Mammary epithelial cell (primary cell): Measurements from ENCODE around the gene ZNF609.

Experiments used
- EZH2 ChIP-seq: IDR thresholded peaks from 2 replicates; pipeline ENCODE4 v1.6.1; 2012; ENCODE audit warnings: low read length, inconsistent platforms, borderline replicate concordance
- TF ChIP-seq, protein P1 (sequence below), 2 donors: IDR thresholded peaks in 1 of 2; conservative IDR thresholded peaks in 1 of 2; 2 replicates each; pipeline ENCODE4 v1.5.1; 2011 to 2012; ENCODE audit warnings: inconsistent platforms in 2 of 2, low read length in 2 of 2, mild to moderate bottlenecking in 2 of 2, control low read depth in 1 of 2, low read depth in 1 of 2; ENCODE audit not compliant: insufficient read depth in 1 of 2; ENCODE audit errors: extremely low read depth in 1 of 2

DNA sequence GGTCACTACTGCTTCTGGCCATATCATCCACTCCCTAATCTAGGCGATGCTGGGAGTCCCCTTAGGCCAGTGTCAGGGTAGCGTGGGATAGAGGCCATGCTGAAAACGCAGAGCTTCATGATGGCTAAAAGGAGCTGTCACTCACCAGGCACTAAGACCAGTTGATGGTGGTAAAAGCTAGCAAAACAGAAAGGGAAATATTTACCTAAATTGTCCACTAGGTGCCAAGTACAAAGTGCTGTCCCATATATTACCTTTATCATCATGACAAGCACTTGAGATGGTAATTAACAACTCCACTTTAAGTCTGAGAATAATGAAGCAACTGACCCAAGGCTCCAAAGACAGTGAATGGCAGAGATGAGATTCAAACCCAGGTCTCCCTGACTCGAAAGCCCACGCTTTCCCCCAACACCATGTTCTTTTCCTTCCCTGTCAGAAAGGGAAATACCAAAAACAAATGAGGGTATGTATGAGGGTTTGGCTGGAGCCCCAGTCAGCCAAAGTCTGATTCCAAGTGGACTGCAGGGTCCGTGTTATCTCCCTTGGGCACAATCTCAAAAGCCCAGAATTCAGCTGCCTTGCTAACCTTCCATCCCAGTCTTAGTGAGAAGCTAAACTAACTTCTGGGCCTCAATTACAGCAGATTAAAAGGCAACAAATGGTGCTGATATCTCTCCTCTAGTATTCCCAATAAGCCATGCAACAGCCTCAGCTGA, 230.4 kb downstream of the ZNF609 start:
- TF ChIP-seq, protein P1, sequence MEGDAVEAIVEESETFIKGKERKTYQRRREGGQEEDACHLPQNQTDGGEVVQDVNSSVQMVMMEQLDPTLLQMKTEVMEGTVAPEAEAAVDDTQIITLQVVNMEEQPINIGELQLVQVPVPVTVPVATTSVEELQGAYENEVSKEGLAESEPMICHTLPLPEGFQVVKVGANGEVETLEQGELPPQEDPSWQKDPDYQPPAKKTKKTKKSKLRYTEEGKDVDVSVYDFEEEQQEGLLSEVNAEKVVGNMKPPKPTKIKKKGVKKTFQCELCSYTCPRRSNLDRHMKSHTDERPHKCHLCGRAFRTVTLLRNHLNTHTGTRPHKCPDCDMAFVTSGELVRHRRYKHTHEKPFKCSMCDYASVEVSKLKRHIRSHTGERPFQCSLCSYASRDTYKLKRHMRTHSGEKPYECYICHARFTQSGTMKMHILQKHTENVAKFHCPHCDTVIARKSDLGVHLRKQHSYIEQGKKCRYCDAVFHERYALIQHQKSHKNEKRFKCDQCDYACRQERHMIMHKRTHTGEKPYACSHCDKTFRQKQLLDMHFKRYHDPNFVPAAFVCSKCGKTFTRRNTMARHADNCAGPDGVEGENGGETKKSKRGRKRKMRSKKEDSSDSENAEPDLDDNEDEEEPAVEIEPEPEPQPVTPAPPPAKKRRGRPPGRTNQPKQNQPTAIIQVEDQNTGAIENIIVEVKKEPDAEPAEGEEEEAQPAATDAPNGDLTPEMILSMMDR (conservative IDR thresholded peaks at IDR 0.05 in 1 of 2, IDR thresholded peaks at IDR 0.05 in 1 of 2; ENCODE audit: extremely low read depth in 1 of 2, insufficient read depth in 1 of 2, low read depth in 1 of 2, low read length in 2 of 2), result peak in 1 of 2 donors; percentile 4
- TF ChIP-seq EZH2, result no peak
